ENCODE results near the gene OR6J1.
"Not testable (repeated sequence)": the region's sequence is repeated elsewhere in the genome, so short reads cannot be mapped to it uniquely, and the experiment has no call there.

Gene OR6J1

DNA sequence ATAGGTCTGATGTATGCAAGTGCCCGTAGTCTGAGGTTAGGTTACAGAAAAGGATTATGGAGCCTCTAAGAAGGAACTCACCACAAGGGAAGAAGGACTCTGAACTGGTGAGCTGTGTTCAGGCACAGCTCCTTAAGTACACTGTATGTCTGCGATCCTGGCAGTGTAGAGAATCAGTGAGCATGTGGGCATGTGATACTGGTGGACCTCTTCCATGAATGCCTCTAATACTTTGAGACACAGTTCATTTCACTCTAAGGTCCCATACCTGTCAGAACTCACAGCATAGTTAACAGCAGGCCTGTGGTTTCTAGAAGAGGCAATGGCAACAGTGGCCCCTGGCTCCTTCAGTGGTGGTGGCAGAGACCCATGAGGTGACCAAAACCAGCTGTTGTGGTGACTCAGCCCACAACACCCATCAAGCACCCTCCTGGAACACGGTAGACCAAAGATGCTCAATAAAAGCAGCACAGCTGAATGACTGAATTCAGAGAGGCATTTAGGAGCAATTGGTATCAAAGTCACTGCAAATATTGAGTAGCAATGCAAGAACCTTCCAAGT is 6.9 kb upstream of the OR6J1 start:
- DNase-seq: no peak

DNA sequence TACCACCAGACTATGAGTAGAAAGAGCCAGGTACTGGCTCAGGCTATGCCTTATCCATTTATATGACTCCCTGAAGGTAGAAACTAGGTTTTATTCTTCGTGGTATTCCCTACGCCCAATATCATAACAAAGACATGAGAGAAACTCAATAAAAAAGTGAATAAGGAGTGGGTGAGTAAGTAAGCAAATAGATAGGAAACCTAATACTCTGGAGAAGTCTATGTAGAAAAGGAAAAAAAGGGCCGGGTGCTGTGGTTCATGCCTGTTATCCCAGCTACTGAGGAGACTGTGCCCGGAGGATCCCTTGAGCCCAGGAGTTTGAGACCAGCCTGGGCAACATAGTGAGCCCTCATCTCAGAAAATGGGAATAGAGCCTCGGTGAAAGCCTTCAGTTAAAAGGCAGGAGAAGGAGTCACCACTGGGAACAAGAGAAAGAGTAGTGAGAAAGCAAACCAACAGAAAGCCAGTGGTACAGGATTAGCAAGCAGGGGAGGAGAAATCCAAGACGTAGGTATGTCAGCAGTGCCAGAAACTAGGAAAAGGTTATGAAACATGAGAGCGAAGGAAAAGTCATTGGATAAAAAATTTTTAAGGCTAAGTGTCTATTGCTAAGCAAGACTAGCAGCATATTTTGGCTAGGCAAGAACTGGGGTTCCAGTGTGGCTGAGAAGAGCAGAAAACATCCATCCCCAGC is 6.0 kb upstream of the OR6J1 start:
- no peak for DNase-seq

DNA sequence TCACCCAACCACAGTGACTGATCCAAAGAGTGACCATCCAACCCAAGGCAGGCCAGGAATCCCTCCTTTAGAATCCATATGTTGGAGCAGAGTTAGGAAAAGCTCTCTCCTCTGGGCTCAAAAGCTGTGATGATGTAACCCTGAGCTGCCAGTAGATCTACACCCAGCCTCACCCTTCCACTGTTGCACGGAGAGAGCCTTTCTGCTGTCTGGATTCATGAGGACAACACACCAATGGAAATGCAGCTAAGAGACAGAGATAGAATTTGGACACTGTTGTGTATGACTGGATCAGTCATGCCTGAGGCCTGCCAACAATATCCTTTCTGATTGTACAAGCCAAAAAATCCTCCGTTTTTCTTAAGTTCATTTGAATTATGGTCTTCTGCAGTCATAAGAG is 4.4 kb upstream of the OR6J1 start:
- DNase-seq: no peak

DNA sequence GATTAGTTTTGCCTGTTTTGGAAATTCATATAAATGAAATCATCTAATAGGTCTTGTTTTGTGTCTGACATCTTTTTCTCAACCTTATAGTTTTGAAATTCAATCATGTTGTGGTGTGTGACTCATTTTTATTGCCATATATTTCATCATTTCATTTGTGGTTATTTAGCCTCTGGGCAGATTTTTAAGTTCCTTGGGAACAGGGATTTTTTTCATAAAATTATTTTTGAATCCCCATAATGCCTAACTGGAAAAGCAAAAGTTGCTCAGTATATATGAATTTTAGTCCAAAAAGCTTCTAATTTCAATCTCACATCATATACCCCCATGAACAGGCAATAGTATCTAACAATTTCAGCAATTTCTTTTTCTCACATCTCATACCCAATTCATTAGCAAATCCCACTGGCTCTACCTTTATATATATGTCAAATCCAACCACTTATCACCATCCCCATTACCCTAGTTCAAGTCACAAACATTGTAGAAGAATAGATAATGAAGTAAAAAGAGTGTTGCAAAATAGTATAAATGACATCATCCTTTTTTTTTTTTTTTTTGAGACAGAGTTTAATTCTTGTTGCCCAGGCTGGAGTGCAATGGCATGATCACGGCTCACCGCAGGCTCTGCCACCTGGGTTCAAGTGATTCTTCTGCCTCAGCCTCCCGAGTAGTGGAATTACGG is 2.6 kb upstream of the OR6J1 start:
- DNase-seq: no peak

DNA sequence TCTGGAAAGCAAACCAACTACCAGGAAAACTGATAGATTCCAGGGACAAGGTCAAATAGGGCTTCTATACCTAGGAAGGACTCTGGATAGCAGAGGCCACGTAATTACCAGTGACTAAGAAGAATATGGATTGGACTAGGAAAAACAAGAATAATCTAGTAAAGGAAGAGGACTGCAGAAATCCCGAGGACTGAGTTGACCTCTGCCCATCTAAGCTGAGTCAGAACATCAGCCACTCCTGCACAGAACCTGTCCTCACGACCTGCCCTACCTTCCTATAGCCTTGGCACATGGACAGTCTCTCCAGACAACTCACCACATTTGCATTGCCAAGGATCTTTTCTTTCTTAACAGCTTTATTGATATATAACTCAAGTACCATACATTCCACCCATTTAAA is 2.3 kb downstream of the OR6J1 start:
- DNase-seq: no peak

DNA sequence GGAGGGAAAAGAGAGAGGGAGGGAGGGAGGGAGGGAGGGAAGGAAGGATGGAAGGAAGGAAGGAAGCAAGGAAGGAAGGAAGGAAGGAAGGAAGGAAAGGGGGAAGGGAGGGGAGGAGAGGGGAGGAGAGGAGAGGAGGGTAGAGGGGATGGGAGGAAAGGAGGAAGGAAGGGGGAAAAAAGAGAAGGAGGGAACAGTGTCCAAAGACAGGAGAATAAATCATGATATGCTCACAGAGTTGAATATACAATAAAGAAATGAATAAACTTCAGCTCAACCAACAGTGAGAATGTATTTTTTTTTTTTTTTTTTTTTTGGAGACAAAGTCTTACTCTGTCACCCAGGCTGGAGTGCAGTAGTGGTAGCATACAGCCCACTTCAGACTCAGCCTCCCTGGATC is 4.0 kb downstream of the OR6J1 start:
- DNase-seq: no peak

DNA sequence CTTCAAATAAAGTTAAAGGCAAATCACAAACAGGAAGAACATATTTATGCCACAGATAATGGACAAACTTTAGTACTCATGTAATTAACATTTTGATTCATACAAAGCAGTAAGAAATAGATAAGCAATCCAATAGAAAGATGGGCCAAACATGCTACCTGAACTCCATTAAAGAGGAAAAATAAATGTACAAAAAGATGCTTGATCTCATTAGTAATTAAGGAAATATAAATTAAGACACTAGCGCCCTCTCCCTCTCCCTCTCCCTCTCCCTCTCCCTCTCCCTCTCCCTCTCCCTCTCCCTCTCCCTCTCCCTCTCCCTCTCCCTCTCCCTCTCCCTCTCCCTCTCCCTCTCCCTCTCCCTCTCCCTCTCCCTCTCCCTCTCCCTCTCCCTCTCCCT is 8.2 kb downstream of the OR6J1 start:
- not testable (repeated sequence) for DNase-seq

DNA sequence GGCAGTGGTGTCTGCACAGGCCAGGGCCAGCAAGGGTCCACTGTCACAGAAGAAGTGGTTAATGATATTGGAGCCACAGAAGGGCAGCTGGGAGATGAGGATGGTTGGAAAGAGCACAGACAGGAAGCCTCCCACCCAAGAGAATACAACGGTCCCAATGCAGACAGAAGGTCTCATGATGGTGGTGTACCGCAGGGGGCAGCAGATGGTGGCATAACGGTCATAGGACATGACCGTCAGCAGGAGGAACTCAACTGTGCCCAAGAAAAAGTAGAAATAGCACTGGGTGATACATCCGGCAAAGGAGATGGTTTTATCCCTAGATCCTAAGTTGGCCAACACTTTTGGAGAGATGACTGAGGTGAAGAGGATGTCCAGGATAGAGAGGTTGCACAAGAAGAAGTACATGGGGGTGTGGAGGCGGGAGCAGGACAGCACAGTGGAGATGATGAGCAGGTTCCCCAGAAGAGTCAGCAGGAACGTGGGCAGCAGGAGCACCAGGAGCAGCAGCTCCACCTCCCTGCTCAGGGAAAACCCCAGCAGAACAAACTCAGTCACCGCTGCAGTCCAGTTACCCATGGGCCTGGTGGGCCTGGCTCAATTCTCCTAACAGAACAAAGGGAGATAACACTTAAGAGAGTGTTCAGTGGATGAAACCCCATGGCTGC is 9.8 kb downstream of the OR6J1 start:
- no peak for DNase-seq

DNA sequence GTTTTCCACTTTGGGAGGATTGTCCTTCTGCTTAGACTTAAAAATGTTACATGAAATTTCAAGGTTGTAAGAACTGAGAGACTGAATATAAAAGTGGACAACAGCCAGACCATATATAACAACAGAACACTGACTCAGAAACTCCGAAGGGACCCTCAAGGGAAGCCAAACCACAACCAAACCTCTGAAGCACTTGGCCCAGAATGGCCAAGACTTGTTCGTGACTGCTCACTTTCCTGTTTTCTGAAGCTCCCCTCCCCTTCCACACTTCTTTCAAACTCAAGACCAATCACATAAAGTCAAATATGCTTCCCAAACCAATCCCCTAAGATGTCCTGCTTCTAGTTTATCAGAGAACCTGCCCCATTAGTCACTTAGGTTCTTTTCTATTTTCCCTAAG is 13.7 kb downstream of the OR6J1 start:
- no peak for DNase-seq

DNA sequence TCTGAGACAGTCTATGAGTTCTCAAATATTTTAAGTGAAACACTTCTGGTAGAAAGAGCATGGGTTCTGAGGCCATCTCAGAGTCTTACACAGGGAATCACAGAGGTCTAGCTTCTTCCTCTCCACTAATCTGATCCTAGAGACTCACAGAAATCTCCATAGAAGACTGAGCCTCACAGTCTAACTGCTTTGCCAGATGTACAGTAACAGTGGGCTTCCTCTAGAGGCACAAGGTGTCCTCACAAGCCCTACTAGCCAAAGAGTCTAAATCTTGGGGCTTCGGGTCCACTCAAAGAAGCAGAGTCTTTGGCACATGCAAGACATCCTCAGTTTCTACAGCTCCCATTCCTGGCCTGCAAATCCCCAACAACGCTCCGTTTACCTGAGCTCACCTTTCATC is 14.1 kb downstream of the OR6J1 start:
- DNase-seq: no peak

DNA sequence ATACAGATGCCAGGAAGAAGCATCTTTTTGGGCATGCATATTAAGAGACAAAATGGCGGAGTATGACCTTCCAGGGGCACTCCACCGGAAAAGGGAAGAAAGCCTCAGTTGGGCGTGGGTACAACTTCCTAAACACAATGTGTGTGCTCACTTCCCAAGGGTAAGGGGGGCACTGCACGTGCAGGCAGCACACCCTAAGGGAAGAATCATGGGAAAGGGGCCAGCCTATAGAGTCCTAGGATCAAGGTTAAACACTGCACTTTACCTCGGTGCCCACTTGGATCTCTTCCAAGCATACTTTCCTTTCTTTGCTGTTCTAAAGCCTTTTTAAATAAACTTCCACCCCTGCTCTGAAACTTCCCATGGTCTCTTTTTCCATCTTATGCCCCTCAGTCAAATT is 14.8 kb downstream of the OR6J1 start:
- no peak for DNase-seq

DNA sequence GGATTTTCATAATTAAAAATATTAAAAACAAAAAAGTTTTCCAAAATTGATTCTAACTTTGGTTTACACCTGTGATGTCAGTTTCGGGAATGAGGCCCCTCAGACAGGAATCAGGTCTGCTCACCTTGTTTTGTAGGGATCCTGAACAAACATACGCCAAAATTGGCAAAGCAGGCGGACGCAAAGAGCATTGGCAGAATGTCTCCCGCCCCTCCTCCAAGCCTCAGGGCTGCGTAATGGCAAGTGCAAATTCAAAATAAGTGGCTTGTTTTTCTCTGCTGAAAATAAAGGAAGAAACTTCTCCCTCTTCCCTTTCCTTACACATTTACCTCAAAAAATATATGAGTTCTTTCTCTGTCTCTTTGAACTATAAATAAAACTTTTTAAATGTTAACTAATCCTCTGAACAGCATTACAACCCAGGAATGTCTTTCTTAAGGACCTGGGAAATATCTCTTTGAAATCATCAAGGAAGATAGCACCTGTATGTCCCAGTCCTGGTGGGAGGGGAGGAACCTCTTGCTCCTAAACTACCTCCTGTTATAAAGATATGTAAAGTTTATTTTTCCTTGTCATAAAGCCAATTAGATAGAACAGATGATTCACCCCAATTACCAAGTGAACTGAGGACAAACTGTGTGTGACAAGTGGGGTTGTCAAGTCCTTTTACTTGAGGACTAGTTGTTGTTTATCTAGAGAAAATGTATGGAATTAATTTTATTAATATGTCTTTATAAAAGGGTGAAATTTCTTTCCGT is 16.5 kb downstream of the OR6J1 start:
- no peak for DNase-seq

DNA sequence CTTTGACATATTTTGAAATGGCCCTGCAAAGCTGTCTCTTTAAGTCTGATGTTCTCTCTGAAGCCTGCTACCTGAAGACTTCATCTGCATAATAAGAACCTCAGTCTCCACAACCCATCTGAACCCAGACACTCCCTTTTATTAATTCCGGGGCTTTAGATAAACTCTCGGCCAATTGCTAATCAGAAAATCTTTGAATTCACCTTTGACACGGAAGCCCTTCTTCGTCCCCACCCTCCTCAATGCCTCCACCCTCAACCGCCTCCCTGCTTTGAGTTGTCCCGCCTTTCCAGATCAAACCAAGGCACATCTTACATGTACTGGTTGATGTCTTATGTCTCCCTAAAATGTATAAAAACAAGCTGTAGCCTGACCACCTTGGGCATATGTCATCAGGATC is 17.6 kb downstream of the OR6J1 start:
- DNase-seq: no peak

DNA sequence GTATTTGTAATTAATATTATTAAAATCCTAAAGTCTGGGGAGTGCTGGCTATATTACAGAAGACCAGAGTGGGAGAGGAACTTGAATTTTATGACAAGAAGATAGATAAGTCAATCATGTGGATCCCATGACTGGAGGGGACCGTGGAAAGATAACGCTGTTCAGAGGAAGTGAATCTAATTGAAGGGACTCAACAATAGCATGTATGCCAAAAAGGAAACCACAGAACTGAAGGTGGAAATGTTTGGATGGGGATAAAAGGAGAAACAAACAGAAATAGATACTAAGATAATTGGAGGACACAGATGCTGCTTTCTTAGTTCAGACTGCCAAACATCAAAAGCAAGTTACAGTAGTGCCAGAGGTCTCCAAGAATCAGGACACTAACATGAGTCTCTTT is 21.1 kb downstream of the OR6J1 start:
- DNase-seq: no peak

DNA sequence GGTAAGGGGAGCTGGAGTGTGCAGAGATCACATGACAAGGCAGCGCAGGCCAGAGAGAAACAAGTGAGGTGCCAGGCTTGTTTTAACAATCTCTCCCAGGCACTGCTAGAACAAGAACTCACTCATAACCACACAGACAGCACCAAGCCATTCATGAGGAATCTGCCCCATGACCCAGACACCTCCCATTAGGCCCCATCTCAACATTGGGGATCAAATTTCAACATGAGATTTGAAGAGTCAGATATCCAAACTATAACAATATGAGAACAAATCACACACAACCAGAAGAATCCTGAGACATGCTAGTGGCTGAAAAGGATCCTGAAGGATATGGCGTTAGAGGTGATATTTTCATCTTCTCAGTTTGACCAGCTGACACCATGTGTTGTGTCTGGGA is 21.9 kb downstream of the OR6J1 start:
- DNase-seq: no peak

DNA sequence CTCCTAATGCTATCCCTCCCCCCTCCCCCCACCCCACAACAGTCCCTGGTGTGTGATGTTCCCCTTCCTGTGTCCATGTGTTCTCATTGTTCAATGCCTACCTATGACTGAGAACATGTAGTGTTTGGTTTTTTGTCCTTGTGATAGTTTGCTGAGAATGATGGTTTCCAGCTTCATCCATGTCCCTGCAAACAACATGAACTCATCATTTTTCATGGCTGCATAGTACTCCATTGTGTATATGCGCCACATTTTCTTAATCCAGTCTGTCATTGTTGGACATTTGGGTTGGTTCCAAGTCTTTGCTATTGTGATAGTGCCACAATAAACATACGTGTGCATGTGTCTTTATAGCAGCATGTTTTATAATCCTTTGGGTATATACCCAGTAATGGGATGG is 28.4 kb downstream of the OR6J1 start:
- not testable (repeated sequence) for DNase-seq

DNA sequence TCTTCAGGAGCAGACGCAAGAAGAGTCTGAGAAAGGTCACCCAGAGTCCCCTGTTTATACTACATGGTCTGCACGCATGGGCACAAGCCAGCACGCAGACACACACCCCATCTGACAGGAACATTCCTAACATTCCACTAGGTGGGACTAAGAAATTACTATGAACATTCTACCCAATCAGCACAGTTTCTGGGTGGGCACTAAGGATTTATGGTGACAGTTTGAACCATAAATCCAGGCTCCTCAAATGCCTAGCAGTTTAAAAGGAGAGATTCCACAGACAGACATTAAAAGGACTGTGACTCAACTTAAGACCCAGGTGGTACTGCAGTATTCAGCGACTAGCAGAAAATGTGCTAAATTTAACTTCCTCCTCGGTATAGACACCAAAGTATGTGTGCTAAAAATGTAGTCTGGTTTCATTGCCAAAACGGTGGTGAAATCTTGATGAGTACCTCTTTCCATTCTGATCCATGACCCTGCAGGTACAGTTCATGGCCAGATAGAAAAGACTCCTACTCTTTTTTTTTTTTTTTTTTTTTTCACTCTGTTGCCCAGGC is 29.8 kb downstream of the OR6J1 start:
- no peak for DNase-seq

DNA sequence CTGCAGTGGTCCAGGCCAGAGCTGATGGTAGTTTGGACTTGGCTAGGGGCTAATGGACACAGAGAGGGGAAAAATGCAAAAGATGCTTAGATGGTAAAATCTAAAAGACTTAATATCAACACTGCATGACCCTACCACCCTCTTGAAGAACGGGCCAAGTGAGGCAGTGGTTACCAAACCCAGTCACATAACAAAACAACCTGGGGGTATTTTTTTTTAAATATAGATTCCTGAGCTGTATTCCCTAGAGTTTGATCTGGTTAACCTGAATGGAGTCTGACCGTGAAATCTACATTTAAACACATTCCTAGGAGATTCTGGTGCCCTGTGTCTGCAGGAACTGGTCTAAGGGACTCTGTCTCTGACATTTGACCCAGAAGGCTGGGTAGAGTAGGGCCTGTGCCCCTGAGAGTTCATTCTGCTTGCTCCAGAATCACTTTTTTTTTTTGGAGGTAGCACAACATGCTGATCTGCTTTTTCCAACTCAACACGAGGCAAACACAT is 30.4 kb downstream of the OR6J1 start:
- DNase-seq: no peak

DNA sequence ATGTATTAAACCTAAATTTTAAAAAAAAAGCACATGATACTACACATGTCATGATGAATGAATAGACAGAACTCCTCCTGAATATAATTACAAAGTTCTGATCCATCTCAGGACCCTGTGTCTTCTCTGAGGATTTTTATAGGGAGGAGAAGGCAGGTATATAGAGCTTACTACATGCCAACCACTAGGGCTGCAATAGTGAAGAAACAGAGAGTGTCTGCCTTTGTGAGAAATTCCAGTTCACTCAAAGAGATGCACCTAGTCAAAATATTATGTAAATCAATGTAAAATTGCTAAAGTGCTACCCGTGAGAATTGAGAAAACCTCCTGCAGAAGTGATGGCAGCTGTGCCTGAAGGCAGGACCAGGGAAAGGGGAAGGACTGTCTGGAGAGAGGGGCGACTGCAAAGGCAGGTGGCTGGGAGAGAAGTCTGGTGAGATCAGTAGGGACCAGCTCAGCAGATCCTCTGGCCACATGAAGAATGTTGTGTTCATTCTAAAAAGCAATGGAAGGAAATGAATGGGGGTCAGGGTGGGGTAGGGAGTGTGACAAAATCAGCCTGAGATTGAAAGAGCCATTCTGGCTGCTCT is 31.0 kb downstream of the OR6J1 start:
- no peak for DNase-seq

DNA sequence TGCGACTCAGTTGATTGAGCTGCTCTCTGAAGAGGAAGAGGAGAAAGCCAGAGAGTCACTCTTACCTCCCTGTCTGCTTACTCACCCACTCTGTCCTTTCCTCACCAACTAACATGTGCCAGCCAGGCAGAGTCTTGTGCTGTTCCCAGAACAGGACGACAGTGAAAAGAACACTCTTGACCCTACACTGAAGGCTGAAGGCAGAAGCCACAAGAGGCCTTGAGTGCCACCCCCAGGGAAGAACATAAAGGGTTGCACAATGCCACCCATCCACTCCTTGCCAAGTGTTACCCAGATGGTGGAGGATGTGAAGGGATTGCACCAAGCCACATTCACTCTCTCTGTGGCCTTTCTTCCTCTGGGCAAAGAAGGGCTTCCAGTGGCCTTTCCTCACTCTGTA is 33.2 kb downstream of the OR6J1 start:
- DNase-seq: no peak

DNA sequence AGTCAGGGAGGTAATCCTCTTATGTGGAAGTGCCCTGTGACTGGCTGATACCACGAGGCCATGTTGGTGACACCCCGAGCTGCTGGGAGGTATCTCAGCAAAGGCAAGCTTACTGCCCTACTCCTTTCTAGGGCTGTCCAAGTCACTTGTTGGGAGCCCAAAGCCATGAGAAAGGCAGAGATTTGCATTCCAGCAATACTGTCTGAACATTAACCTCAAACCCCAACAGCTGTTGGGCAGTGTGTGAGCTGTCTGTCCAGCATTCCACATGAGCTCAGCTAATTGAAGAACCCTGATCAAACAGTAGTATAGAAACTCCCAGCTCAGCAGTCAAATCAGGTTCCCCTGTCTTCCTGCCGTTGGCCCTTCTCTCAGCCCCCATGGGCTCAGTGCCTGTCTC is 36.9 kb downstream of the OR6J1 start:
- no peak for DNase-seq

DNA sequence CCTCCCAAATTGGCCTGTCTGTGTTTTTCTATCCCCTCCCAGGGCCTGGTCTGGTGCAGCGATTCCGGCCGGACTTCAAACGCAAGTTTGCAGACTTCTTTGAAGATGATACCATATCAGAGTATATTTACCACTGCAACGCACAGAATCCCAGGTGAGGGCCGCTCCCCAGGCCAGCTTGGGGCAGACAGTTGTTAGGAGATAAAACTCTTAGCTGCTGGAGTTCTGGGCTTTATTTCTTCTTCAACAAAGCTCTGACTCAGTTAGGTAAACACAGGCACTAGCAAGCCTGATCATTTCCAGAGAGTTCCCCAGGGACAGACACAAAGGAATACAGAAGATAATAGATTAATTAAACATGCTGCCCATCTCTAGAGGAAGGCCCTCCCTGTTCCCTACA is 37.8 kb downstream of the OR6J1 start:
- no peak for DNase-seq
